ENCODE results near the gene PRR9.
A peak's percentile ranks its signal among the peaks of the same experiment; 100 is the strongest.
"Not testable (repeated sequence)": the region's sequence is repeated elsewhere in the genome, so short reads cannot be mapped to it uniquely, and the experiment has no call there.

The PRR9 gene, protein sequence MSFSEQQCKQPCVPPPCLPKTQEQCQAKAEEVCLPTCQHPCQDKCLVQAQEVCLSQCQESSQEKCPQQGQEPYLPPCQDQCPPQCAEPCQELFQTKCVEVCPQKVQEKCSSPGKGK

GRCh38 chr1:153217212-153217611 is at the start of gene PRR9:
PRR9 (plus strand) TSS chr1:153217584; CDS start chr1:153218145, 561 bp downstream.
- DNase-seq: no peak

DNA sequence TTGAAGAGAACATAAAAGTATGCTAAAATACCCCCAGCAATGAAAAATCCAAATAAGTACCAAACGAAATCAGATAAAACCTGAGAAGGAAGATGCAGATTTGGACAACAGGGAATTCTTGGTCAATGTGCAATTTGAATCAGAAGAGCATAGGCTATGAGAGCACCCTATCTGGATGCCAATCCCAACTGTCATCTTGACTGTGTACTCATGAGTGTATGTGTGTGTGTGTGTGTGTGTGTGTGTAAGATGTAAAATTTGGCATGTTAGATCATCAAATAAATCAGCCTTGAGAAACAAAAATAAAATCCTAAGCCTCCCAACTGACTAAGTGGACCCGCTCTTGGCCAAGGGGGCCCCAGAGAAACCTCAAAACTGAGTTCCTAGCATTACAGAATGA is 48.7 kb upstream of the PRR9 start:
- no peak for DNase-seq

- DNase-seq: no peak
Observed at GRCh38 chr1:153174624-153175023, 42.8 kb upstream of the PRR9 start.

GRCh38 chr1:153178922-153179321 is 38.5 kb upstream of the PRR9 start:
- DNase-seq: no peak

- DNase-seq: no peak
Observed at GRCh38 chr1:153180556-153180955, 36.8 kb upstream of the PRR9 start.

- not testable (repeated sequence) for DNase-seq
Observed at GRCh38 chr1:153188301-153188700, 29.1 kb upstream of the PRR9 start.

- no peak for DNase-seq
Observed at GRCh38 chr1:153190373-153190772, 27.0 kb upstream of the PRR9 start.

- peak; percentile 34 for DNase-seq
Observed at GRCh38 chr1:153192697-153193096, 24.7 kb upstream of the PRR9 start.

GRCh38 chr1:153194331-153195050 is 22.9 kb upstream of the PRR9 start:
- DNase-seq: no peak

DNA sequence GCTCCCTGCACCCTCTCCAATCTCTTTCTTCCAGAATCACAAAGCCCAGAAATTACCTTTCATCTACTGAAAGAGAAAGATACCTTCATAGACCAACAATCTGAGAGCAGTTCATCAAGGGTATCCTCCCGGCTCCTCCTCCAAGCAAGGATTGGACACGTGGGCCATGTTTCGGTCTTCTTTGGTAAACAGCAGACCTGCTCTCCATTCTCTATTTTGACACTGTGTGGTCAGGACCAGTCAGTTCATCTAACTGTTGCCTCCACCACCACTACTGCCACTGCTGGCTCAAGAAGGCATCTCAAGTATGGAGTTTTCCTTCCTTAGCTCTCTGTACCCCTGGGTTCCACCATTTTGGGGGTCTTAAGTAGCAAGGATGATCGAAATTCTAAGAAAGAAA is 22.2 kb upstream of the PRR9 start:
- no peak for DNase-seq

DNA sequence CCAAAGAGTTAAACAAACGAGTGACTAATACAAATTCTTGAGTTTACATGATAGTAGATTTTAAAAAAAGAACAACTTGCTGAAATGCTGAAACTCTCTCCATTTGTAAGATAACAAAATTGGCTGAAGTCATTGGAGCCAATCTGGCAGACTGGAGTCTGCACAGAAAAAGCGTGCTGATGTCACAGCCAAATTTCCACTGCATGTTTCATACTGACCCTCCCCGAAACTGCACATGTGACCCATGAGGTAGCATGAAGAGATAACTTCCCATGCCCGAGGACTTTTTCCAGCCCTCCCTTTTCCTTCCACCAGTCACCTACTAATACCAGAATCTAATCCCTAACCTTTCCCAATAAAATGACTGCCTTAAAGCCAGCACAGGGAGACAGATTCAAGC is 15.4 kb upstream of the PRR9 start:
- no peak for DNase-seq

- no peak for DNase-seq
Observed at GRCh38 chr1:153203130-153203529, 14.3 kb upstream of the PRR9 start, which contains the start of gene LELP1. LELP1 (plus strand) TSS chr1:153203430; CDS start chr1:153204708, 1,278 bp downstream.

DNA sequence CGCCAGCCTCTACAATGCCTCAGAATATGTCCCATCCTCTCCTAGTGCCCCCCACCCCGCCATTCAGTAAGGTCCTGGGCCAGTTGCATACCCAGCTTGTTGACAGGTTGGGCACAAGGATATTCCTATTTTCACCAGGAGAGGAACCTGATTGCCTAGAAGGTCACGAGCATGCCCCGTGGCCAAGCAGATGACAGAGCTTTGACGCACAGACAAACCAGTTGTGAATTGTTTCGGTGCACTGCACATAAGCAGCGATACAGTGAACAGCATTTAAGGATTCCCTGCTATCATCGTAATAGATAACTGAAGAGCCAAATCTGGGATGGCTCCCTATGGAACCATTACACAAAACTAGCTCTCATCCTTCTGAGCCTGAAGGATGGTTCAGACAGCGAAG is 10.8 kb upstream of the PRR9 start:
- DNase-seq: no peak

DNA sequence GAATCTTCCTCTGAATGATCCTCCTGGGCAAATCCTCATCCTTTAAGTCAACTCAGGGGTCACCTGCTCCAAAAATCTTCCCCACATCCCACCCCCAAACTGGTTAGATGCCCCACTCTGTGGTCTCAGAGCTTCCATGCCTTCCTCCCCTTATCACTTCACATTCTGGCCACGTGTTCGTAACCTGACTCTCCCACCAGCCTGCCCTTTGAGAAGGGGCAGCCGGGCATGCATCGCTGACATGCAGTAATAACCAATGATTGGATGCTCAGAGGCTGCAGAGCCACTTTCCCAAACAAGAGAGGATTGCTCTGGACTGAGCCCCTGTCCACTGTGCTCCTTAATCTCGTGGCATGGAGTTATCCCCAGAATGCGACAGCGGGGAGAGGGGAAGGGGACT is 7.2 kb upstream of the PRR9 start:
- DNase-seq: peak; percentile 50

DNA sequence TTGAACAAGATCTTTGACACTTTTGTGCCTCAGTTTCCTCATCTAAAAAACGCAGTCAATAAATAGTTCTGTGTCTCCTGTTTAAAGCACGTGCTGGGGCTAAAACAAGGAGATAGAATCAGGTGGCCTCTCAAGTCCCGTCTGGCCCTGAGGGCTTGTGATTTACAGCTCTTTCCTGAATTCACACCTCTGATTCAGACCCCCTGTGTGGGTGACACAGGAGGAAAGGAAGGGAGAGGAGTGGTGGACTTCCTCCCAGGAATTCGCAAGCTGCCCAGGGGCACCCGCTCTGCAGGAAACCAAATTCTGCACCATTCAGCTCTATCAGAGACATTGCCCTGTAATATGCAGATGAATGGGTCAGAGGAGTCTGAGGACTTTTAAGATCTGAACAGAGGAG is 5.2 kb upstream of the PRR9 start:
- no peak for DNase-seq

GRCh38 chr1:153213519-153213918 is 3.9 kb upstream of the PRR9 start:
- no peak for DNase-seq

- DNase-seq: no peak
Observed at GRCh38 chr1:153217744-153218416, 496 bp downstream of the PRR9 start.

DNA sequence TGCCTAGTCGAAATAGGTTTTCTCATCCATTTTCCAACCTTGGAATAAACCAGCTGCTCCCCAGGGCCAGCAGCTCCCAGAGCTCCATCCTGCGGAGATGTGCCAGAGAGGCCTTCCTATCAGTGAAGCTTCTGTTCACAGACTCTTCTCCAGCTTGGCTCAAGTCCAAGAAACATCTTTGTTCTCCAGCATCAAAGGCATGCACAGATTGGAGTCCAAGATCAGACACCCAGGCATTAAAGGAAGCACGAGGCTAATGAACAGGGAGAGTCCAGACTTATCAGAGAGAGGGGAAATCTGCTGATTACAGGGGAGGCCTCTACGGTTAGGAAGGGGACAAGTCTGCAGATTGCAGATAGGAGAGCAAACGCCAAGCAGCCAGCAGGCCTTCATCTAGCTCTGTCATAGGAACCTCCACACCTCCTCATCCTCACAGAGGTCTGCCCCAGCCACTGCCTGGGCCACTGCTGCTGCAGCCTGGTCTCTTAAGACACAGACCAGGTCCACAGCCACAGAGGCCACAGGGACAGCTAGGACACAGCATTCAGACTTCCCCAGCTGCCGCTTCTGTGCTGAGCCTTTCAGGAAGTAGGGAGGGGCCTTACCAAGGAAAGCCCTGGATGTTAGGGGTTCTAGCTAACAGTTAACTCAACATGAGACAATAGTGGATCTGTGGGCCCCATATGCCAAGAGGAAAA is 3.4 kb downstream of the PRR9 start:
- no peak for DNase-seq

DNA sequence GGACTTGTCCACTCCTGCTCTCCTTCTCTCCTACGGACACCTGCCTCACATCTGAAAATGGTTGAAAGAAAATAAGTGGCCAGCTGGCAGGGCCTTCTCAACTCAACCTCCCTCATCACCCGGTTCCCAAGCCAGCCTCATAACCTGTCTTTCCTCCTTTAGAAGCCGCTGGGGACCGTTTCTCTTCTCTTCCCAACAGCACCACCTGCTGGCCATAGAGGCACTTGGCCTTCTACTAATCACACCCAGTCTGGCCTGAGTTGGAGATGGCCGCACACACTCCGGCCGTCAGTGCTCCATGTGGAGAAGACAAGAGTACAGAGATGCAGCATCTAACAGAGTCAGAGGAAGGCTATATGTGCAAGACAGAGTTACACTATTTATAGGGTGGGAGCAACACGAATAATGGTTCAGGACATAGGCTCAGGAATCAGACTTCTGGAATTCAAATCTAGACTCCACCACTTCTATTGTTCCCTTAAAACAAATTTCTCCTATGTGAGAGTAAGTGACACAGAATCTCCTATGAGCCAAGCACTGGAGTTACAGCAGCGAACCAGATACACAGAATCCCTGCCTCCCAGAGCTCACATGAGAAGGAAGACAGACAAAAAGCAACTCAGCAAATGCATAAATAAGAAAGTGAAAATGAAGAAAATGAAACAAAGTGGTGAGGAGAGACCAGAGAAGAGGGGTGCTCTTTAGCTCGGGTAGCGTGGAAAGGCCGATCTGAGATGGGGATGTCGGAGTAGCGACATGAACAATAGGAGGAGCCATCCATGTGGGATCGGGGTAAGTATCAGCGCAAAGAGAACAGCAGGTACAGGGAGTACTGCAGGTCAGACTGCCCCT is 5.9 kb downstream of the PRR9 start:
- DNase-seq: peak; percentile 59

DNA sequence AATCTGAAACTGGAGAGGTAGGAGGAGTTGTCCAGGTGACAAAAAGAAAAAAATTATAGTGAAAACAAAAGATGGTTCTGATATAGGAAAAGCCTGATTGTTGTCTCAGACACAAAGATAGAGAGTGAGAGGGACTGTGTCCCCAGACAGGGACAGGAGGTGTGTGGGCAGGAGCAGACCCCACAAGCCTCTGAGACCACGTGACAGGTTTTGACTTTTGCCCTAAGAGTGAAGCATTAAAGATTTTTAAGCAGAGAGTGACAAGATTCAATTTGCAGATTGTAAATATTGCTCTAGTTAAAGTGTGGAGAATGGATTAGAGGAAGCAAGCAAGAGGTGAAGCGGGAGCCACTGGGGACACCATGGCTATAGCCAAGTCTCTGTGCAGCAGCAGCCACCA is 10.4 kb downstream of the PRR9 start:
- DNase-seq: no peak

- DNase-seq: no peak
Observed at GRCh38 chr1:153228491-153228890, 11.1 kb downstream of the PRR9 start.

GRCh38 chr1:153229076-153229829 is 11.9 kb downstream of the PRR9 start:
- DNase-seq: not testable (repeated sequence)

All from DMS79 treated with DMSO at 0.1 percent for 48 hours (cell line).